HepG2 (cell line): ENCODE measurements around the gene HCK. TPM values are rescaled to one million over a fixed set of nuclear protein-coding genes. Genes with fewer than 3 reads are reported as not detected.

ENCODE experiments used
- AGO1 ChIP-seq: fragments of 200-400 bp; formaldehyde crosslinking; IDR thresholded peaks from 2 replicates; pipeline ENCODE4 v1.6.1; 2017; ENCODE audit warnings: mild to moderate bottlenecking, low read depth, low read length, moderate library complexity; ENCODE audit not compliant: poor library complexity, severe bottlenecking
- ELF3 ChIP-seq: IDR thresholded peaks from 2 replicates; pipeline ENCODE4 v1.6.1; 2016; ENCODE audit warnings: missing genetic modification reagents, missing compliant biosample characterization
- FOXA3 ChIP-seq: IDR thresholded peaks from 2 replicates; pipeline ENCODE4 v1.6.1; 2016; ENCODE audit warnings: missing genetic modification reagents, missing compliant biosample characterization
- FOXP1 ChIP-seq, 2 experiments: fragments of 450-650 bp in 1 of 2; IDR thresholded peaks; 2 replicates each; pipeline ENCODE4 v1.6.1; 2017 to 2018; ENCODE audit warnings: antibody characterized with exemption in 1 of 2
- HDAC2 ChIP-seq: sonication (generic); formaldehyde crosslinking; IDR thresholded peaks from 2 replicates; pipeline ENCODE4 v1.4.0; 2020; ENCODE audit warnings: missing genetic modification reagents
- HNRNPUL1 ChIP-seq: fragments of 200-400 bp; formaldehyde crosslinking; IDR thresholded peaks from 2 replicates; pipeline ENCODE4 v1.6.1; 2017; ENCODE audit warnings: low read depth, mild to moderate bottlenecking, low read length, moderate library complexity
- HOXA5 ChIP-seq: sonication (generic); formaldehyde crosslinking; IDR thresholded peaks from 2 replicates; pipeline ENCODE4 v1.4.0; 2020; ENCODE audit warnings: missing genetic modification reagents
- MAZ ChIP-seq, 2 experiments: sonication (generic) in 1 of 2; formaldehyde crosslinking in 1 of 2; IDR thresholded peaks; 2 replicates each; pipeline versions ENCODE4 v1.5.0 to v1.6.1; 2012 to 2020; ENCODE audit warnings: low read depth in 2 of 2, mild to moderate bottlenecking in 2 of 2, borderline replicate concordance in 1 of 2, improper control_type of control experiment in 1 of 2, low read length in 1 of 2, missing genetic modification reagents in 1 of 2, moderate library complexity in 1 of 2
- MIER2 ChIP-seq: IDR thresholded peaks from 2 replicates; pipeline ENCODE4 v1.6.1; 2016; ENCODE audit warnings: missing biosample characterization, missing genetic modification reagents
- PAX8 ChIP-seq: sonication (generic); formaldehyde crosslinking; IDR thresholded peaks from 2 replicates; pipeline ENCODE4 v1.8.0; 2022; ENCODE audit warnings: mild to moderate bottlenecking, missing genetic modification reagents, borderline replicate concordance
- REXO4 ChIP-seq: sonication (generic); formaldehyde crosslinking; IDR thresholded peaks from 2 replicates; pipeline ENCODE4 v1.8.0; 2022; ENCODE audit warnings: missing genetic modification reagents, mild to moderate bottlenecking, borderline replicate concordance
- SIN3A ChIP-seq: IDR thresholded peaks from 2 replicates; pipeline ENCODE4 v1.6.1; 2011; ENCODE audit warnings: low read depth, mild to moderate bottlenecking, control low read depth, low read length, borderline replicate concordance
- SIN3B ChIP-seq: fragments of 150-350 bp; IDR thresholded peaks from 2 replicates; pipeline ENCODE4 v1.6.1; 2014; ENCODE audit warnings: low read length
- ZFP82 ChIP-seq: sonication (generic); formaldehyde crosslinking; IDR thresholded peaks from 2 replicates; pipeline ENCODE4 v1.5.1; 2020; ENCODE audit warnings: mild to moderate bottlenecking, missing genetic modification reagents, borderline replicate concordance
- ZFX ChIP-seq: sonication (generic); formaldehyde crosslinking; IDR thresholded peaks from 2 replicates; pipeline ENCODE4 v1.4.0; 2020; ENCODE audit warnings: mild to moderate bottlenecking, low read depth, missing genetic modification reagents, moderate library complexity
- ZNF383 ChIP-seq: sonication (generic); formaldehyde crosslinking; IDR thresholded peaks from 2 replicates; pipeline ENCODE4 v1.4.0; 2020; ENCODE audit warnings: missing genetic modification reagents, mild to moderate bottlenecking, borderline replicate concordance
- ZNF557 ChIP-seq: sonication (generic); formaldehyde crosslinking; IDR thresholded peaks from 2 replicates; pipeline ENCODE4 v1.4.0; 2020; ENCODE audit warnings: missing genetic modification reagents
- ZNF674 ChIP-seq: sonication (generic); formaldehyde crosslinking; IDR thresholded peaks from 2 replicates; pipeline ENCODE4 v1.5.0; 2020; ENCODE audit warnings: low read depth, mild to moderate bottlenecking, missing genetic modification reagents
- ZSCAN9 ChIP-seq: IDR thresholded peaks from 2 replicates; pipeline ENCODE4 v1.6.1; 2016; ENCODE audit warnings: borderline replicate concordance
- polyA plus RNA-seq, 8 experiments: library from polyadenylated mRNA; depleted of rRNA in 3 of 8; stranded (reverse) in 7 of 8; unstranded in 1 of 8; fragments of >200 nt; fragmentation: Illumina TruSeq in 4 of 8; extraction: Trizol in 4 of 8; gene quantifications; 2 replicates each; pipeline versions ENCODE4 v1.2.1 to v1.2.3, GENCODE V29; 2011 to 2016; ENCODE audit warnings: low read depth in 4 of 8, missing spikeins in 1 of 8, mixed read lengths in 1 of 8; ENCODE audit not compliant: insufficient read depth in 1 of 8
- total RNA-seq, 5 experiments: library from RNA; depleted of rRNA; stranded (reverse); fragments of >200 nt; fragmentation: Illumina TruSeq; extraction: Trizol; gene quantifications; 2 replicates each; pipeline ENCODE4 v1.2.3, GENCODE V29; 2016; ENCODE audit warnings: low read depth in 1 of 5
- TF ChIP-seq, protein P1 (sequence below): sonication (generic); formaldehyde crosslinking; IDR thresholded peaks from 2 replicates; pipeline ENCODE4 v1.4.0; 2020; ENCODE audit warnings: missing genetic modification reagents, borderline replicate concordance
- TF ChIP-seq, protein P2 (sequence below): sonication (generic); formaldehyde crosslinking; IDR thresholded peaks from 2 replicates; pipeline ENCODE4 v1.4.0; 2020; ENCODE audit warnings: missing genetic modification reagents
- TF ChIP-seq, protein P3 (sequence below): sonication (generic); formaldehyde crosslinking; IDR thresholded peaks from 2 replicates; pipeline ENCODE4 v1.4.0; 2020; ENCODE audit warnings: missing genetic modification reagents

The HCK gene
- total and polyA plus RNA-seq, 2 of the 13 experiments (the other 11 are each of a cell fraction or from before 2014, with no cell fraction given) = 0.04 TPM; not detected in 1

DNA sequence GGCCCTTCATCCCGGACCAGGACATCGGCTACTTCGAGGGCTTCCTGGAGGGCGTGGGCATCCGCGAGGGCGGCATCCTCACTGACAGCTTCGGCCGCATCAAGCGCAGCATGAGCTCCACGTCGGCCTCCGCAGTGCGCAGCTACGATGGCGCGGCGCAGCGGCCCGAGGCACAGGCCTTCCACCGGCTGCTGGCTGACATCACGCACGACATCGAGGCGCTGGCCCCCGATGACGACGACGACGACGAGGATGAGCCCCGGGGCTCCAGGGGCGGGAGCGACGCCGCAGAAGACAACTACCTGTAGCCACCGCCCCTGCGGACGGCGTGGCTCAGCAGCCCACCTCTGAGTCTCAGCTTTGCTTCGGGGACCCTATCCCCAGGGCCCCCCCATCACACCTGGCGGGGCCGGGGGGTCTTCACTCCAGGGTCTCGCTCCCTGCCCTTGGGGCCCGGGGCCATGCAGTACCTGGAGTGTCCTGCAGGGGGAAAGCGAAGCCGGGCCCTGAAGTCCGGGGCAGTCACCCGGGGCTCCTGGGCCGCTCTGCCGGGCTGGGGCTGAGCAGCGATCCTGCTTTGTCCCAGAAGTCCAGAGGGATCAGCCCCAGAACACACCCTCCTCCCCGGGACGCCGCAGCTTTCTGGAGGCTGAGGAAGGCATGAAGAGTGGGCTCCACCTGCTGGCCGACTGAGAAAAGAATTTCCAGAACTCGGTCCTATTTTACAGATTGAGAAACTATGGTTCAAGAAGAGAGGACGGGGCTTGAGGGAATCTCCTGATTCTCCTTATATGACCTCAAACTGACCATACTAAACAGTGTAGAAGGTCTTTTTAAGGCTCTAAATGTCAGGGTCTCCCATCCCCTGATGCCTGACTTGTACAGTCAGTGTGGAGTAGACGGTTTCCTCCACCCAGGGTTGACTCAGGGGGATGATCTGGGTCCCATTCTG lies 20.8 kb upstream of the HCK start (continued):
- TF ChIP-seq, protein P1, sequence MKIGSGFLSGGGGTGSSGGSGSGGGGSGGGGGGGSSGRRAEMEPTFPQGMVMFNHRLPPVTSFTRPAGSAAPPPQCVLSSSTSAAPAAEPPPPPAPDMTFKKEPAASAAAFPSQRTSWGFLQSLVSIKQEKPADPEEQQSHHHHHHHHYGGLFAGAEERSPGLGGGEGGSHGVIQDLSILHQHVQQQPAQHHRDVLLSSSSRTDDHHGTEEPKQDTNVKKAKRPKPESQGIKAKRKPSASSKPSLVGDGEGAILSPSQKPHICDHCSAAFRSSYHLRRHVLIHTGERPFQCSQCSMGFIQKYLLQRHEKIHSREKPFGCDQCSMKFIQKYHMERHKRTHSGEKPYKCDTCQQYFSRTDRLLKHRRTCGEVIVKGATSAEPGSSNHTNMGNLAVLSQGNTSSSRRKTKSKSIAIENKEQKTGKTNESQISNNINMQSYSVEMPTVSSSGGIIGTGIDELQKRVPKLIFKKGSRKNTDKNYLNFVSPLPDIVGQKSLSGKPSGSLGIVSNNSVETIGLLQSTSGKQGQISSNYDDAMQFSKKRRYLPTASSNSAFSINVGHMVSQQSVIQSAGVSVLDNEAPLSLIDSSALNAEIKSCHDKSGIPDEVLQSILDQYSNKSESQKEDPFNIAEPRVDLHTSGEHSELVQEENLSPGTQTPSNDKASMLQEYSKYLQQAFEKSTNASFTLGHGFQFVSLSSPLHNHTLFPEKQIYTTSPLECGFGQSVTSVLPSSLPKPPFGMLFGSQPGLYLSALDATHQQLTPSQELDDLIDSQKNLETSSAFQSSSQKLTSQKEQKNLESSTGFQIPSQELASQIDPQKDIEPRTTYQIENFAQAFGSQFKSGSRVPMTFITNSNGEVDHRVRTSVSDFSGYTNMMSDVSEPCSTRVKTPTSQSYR (CRISPR knock-in tag) = no peak
- TF ChIP-seq, protein P2, sequence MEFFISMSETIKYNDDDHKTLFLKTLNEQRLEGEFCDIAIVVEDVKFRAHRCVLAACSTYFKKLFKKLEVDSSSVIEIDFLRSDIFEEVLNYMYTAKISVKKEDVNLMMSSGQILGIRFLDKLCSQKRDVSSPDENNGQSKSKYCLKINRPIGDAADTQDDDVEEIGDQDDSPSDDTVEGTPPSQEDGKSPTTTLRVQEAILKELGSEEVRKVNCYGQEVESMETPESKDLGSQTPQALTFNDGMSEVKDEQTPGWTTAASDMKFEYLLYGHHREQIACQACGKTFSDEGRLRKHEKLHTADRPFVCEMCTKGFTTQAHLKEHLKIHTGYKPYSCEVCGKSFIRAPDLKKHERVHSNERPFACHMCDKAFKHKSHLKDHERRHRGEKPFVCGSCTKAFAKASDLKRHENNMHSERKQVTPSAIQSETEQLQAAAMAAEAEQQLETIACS = no peak
- TF ChIP-seq, protein P3, sequence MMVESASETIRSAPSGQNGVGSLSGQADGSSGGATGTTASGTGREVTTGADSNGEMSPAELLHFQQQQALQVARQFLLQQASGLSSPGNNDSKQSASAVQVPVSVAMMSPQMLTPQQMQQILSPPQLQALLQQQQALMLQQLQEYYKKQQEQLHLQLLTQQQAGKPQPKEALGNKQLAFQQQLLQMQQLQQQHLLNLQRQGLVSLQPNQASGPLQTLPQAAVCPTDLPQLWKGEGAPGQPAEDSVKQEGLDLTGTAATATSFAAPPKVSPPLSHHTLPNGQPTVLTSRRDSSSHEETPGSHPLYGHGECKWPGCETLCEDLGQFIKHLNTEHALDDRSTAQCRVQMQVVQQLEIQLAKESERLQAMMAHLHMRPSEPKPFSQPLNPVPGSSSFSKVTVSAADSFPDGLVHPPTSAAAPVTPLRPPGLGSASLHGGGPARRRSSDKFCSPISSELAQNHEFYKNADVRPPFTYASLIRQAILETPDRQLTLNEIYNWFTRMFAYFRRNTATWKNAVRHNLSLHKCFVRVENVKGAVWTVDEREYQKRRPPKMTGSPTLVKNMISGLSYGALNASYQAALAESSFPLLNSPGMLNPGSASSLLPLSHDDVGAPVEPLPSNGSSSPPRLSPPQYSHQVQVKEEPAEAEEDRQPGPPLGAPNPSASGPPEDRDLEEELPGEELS (CRISPR knock-in tag) = no peak; the same call in 1 of the 2 replicates
- TF ChIP-seq SIN3B (no peak), SIN3A (no peak), AGO1 (peak; percentile 43), HDAC2 (peak; percentile 65; the same call in 1 of the 2 replicates), ELF3 (0 out of 2 replicates have a peak, but pooled peaks have one; percentile 22), MAZ (IDR thresholded peaks at IDR 0.05; ENCODE audit: borderline replicate concordance, low read depth, low read length) (peak; percentile 63; the same call in 1 of the 2 replicates), MAZ (CRISPR knock-in tag; IDR thresholded peaks at IDR 0.05; ENCODE audit: low read depth) (peak; percentile 73; the same call in 1 of the 2 replicates), FOXA3 (CRISPR knock-in tag) (no peak; the same call in 1 of the 2 replicates), FOXP1 (IDR thresholded peaks at IDR 0.05) (no peak), FOXP1 (CRISPR knock-in tag; IDR thresholded peaks at IDR 0.05) (no peak), ZSCAN9 (CRISPR knock-in tag) (no peak), REXO4 (CRISPR knock-in tag) (no peak), ZFX (CRISPR knock-in tag) (peak; percentile 60; the same call in 1 of the 2 replicates), MIER2 (no peak), ZNF557 (CRISPR knock-in tag) (no peak), PAX8 (no peak), ZNF383 (CRISPR knock-in tag) (no peak), ZFP82 (CRISPR knock-in tag) (no peak), ZNF674 (no peak), HOXA5 (CRISPR knock-in tag) (peak; percentile 90), HNRNPUL1 (no peak)
